ENCODE data around the gene CTNND2.

Gene CTNND2

GRCh38 chr5:11590475-11590874 is 313.8 kb downstream of the CTNND2 start:
- Histone ChIP-seq H3K4me2 (ENCODE audit: low read depth, low read length) (no peak overlapping the region), H3K4me1 (ENCODE audit: low read length) (0 out of 2 replicates have a peak, but pooled peaks cover 1% of the 10 kb centered on the region), H3K4me3 (ENCODE audit: low read length) (no peak overlapping the region), H4K20me1 (ENCODE audit: insufficient read depth, low read length) (no peaks in the 10 kb centered on the region), H2AFZ (ENCODE audit: low read length) (no peak overlapping the region), H3K9me3 (replicated peaks; ENCODE audit: insufficient read depth, low read length) (no peaks in the 10 kb centered on the region), H3F3A (ENCODE audit: insufficient read depth, low read length) (no peaks in the 10 kb centered on the region), H3K36me3 (replicated peaks; ENCODE audit: insufficient read depth, low read length) (no peaks in the 10 kb centered on the region), H3K9ac (ENCODE audit: low read length) (no peak overlapping the region), H3K27me3 (replicated peaks; ENCODE audit: insufficient read depth, low read length) (no peaks in the 10 kb centered on the region), H3K9me2 (replicated peaks; ENCODE audit: insufficient read depth, low read length) (no peaks in the 10 kb centered on the region), H3K79me2 (ENCODE audit: low read length) (no peaks in the 10 kb centered on the region), H3K27ac (ENCODE audit: low read length) (no peak overlapping the region)
- TF ChIP-seq CTCF (IDR thresholded peaks at IDR 0.05; ENCODE audit: low read length) (no peak), EZH2phosphoT487 (IDR thresholded peaks at IDR 0.05; ENCODE audit: low read length) (no peak), EZH2 (optimal IDR thresholded peaks at IDR 0.05; ENCODE audit: low read depth, low read length) (no peak)
- DNase-seq = no peak

- Histone ChIP-seq H3K4me2 (ENCODE audit: low read depth, low read length) (peak overlapping the region; percentile 31; the same call in 1 of the 2 replicates), H2AFZ (ENCODE audit: low read length) (peak overlapping the region; percentile 7; the same call in 1 of the 2 replicates), H3K79me2 (ENCODE audit: low read length) (no peaks in the 10 kb centered on the region), H3K36me3 (replicated peaks; ENCODE audit: insufficient read depth, low read length) (no peaks in the 10 kb centered on the region), H3K9me2 (replicated peaks; ENCODE audit: insufficient read depth, low read length) (no peaks in the 10 kb centered on the region), H3K4me1 (ENCODE audit: low read length) (no peaks in the 10 kb centered on the region), H3K4me3 (ENCODE audit: low read length) (no peak overlapping the region), H3K27ac (ENCODE audit: low read length) (no peak overlapping the region), H3K9ac (ENCODE audit: low read length) (no peak overlapping the region), H3K9me3 (replicated peaks; ENCODE audit: insufficient read depth, low read length) (no peaks in the 10 kb centered on the region), H3F3A (ENCODE audit: insufficient read depth, low read length) (no peaks in the 10 kb centered on the region), H4K20me1 (ENCODE audit: insufficient read depth, low read length) (no peaks in the 10 kb centered on the region), H3K27me3 (replicated peaks; ENCODE audit: insufficient read depth, low read length) (no peaks in the 10 kb centered on the region)
- DNase-seq = no peak
- TF ChIP-seq EZH2phosphoT487 (IDR thresholded peaks at IDR 0.05; ENCODE audit: low read length) (no peak), EZH2 (optimal IDR thresholded peaks at IDR 0.05; ENCODE audit: low read depth, low read length) (no peak), CTCF (IDR thresholded peaks at IDR 0.05; ENCODE audit: low read length) (no peak)
These were observed 315.4 kb downstream of the CTNND2 start for GRCh38 chr5:11588803-11589202.

DNA sequence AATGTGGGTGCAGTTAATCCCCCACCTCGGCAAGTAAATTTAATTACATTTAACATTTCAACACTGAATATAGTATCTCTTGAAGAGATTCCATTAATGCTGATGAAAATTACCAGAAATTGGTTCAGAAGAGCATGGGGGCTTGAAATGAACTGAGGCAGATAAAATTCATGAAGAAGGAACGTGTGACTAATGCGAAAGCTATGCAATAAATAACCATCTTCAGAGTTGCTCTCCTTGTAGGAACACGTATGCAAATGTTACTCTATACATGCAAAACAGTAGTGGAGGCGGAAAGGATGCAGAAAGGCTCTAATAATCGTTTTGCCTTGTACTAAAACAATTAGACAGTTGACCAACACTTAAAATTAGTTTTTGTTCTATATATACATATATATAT is 320.2 kb downstream of the CTNND2 start:
- no peaks in the 10 kb centered on the region for H3K9me3 ChIP-seq (replicated peaks; ENCODE audit: insufficient read depth, low read length)
- no peak overlapping the region for H3K4me3 ChIP-seq (ENCODE audit: low read length)
- DNase-seq = no peak
- no peaks in the 10 kb centered on the region for H3K36me3 ChIP-seq (replicated peaks; ENCODE audit: insufficient read depth, low read length)
- no peaks in the 10 kb centered on the region for H3K27me3 ChIP-seq (replicated peaks; ENCODE audit: insufficient read depth, low read length)
- H3K4me1 ChIP-seq (ENCODE audit: low read length) = no peaks in the 10 kb centered on the region
- H3K9me2 ChIP-seq (replicated peaks; ENCODE audit: insufficient read depth, low read length) = no peaks in the 10 kb centered on the region
- no peak overlapping the region for H3K4me2 ChIP-seq (ENCODE audit: low read depth, low read length)
- no peaks in the 10 kb centered on the region for H3K79me2 ChIP-seq (ENCODE audit: low read length)
- no peak overlapping the region for H3K9ac ChIP-seq (ENCODE audit: low read length)
- H3F3A ChIP-seq (ENCODE audit: insufficient read depth, low read length) = no peaks in the 10 kb centered on the region
- no peaks in the 10 kb centered on the region for H4K20me1 ChIP-seq (ENCODE audit: insufficient read depth, low read length)
- H3K27ac ChIP-seq (ENCODE audit: low read length) = no peak overlapping the region
- no peak overlapping the region for H2AFZ ChIP-seq (ENCODE audit: low read length)
- TF ChIP-seq EZH2phosphoT487 (IDR thresholded peaks at IDR 0.05; ENCODE audit: low read length) = no peak
- no peak for TF ChIP-seq CTCF (IDR thresholded peaks at IDR 0.05; ENCODE audit: low read length)
- TF ChIP-seq EZH2 (optimal IDR thresholded peaks at IDR 0.05; ENCODE audit: low read depth, low read length) = no peak
